ENCODE results near the gene DUOX1. TPM values are rescaled to one million over a fixed set of nuclear protein-coding genes. Genes with fewer than 3 reads are reported as not detected.

Gene DUOX1
- total and polyA plus RNA-seq, 2 of the 13 experiments (the other 11 are each of a cell fraction or from before 2014, with no cell fraction given) = 0.03 TPM; not detected in 1

DNA sequence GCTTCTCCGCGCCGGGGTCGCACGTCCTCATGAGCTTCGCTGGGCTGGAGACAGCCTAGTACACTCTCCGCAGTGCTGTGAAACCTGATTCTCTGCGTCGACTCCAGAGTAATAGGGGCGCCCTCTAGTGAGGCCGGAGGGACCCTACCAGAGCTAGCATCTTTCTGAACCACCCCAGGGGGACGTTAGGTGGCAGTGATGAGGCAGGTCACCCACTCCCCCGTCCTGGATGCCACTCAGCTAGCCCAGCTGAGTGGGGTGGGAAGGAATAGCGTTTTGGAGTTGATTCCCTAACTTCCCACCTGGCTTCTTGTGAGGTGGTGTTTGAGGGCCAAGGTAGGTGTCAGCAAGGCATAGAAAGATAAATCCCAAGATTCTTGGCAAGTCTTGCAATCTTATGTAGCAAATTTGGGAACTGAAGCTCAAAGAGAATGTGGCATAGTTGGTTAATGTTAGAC is 11.6 kb upstream of the DUOX1 start (continued):
- no peak for TF ChIP-seq ZNF570 (CRISPR knock-in tag; IDR thresholded peaks at IDR 0.05; ENCODE audit: borderline replicate concordance)
- TF ChIP-seq IRF2 (CRISPR knock-in tag; IDR thresholded peaks at IDR 0.05) = 0 out of 2 replicates have a peak, but pooled peaks have one; percentile 60
- TF ChIP-seq RARA (CRISPR knock-in tag; IDR thresholded peaks at IDR 0.05) = no peak
- peak; percentile 40; the same call in 1 of the 2 replicates for TF ChIP-seq NRL (CRISPR knock-in tag; IDR thresholded peaks at IDR 0.05; ENCODE audit: borderline replicate concordance)
- no peak for TF ChIP-seq ZBTB3 (CRISPR knock-in tag; IDR thresholded peaks at IDR 0.05; ENCODE audit: borderline replicate concordance, low read depth)
- 0 out of 2 replicates have a peak, but pooled peaks have one; percentile 65 for TF ChIP-seq ZNF205 (CRISPR knock-in tag; IDR thresholded peaks at IDR 0.05)
- TF ChIP-seq, protein P1, sequence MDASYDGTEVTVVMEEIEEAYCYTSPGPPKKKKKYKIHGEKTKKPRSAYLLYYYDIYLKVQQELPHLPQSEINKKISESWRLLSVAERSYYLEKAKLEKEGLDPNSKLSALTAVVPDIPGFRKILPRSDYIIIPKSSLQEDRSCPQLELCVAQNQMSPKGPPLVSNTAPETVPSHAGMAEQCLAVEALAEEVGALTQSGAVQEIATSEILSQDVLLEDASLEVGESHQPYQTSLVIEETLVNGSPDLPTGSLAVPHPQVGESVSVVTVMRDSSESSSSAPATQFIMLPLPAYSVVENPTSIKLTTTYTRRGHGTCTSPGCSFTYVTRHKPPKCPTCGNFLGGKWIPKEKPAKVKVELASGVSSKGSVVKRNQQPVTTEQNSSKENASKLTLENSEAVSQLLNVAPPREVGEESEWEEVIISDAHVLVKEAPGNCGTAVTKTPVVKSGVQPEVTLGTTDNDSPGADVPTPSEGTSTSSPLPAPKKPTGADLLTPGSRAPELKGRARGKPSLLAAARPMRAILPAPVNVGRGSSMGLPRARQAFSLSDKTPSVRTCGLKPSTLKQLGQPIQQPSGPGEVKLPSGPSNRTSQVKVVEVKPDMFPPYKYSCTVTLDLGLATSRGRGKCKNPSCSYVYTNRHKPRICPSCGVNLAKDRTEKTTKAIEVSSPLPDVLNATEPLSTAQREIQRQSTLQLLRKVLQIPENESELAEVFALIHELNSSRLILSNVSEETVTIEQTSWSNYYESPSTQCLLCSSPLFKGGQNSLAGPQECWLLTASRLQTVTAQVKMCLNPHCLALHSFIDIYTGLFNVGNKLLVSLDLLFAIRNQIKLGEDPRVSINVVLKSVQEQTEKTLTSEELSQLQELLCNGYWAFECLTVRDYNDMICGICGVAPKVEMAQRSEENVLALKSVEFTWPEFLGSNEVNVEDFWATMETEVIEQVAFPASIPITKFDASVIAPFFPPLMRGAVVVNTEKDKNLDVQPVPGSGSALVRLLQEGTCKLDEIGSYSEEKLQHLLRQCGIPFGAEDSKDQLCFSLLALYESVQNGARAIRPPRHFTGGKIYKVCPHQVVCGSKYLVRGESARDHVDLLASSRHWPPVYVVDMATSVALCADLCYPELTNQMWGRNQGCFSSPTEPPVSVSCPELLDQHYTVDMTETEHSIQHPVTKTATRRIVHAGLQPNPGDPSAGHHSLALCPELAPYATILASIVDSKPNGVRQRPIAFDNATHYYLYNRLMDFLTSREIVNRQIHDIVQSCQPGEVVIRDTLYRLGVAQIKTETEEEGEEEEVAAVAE (CRISPR knock-in tag; IDR thresholded peaks at IDR 0.05; ENCODE audit: borderline replicate concordance) = peak; percentile 66; the same call in 1 of the 2 replicates
- TF ChIP-seq CAMTA2 (CRISPR knock-in tag; IDR thresholded peaks at IDR 0.05; ENCODE audit: borderline replicate concordance) = no peak
- TF ChIP-seq, protein P2, sequence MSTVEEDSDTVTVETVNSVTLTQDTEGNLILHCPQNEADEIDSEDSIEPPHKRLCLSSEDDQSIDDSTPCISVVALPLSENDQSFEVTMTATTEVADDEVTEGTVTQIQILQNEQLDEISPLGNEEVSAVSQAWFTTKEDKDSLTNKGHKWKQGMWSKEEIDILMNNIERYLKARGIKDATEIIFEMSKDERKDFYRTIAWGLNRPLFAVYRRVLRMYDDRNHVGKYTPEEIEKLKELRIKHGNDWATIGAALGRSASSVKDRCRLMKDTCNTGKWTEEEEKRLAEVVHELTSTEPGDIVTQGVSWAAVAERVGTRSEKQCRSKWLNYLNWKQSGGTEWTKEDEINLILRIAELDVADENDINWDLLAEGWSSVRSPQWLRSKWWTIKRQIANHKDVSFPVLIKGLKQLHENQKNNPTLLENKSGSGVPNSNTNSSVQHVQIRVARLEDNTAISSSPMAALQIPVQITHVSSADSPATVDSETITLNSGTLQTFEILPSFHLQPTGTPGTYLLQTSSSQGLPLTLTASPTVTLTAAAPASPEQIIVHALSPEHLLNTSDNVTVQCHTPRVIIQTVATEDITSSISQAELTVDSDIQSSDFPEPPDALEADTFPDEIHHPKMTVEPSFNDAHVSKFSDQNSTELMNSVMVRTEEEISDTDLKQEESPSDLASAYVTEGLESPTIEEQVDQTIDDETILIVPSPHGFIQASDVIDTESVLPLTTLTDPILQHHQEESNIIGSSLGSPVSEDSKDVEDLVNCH (CRISPR knock-in tag; IDR thresholded peaks at IDR 0.05) = no peak
- TF ChIP-seq, protein P3, sequence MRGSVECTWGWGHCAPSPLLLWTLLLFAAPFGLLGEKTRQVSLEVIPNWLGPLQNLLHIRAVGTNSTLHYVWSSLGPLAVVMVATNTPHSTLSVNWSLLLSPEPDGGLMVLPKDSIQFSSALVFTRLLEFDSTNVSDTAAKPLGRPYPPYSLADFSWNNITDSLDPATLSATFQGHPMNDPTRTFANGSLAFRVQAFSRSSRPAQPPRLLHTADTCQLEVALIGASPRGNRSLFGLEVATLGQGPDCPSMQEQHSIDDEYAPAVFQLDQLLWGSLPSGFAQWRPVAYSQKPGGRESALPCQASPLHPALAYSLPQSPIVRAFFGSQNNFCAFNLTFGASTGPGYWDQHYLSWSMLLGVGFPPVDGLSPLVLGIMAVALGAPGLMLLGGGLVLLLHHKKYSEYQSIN (CRISPR knock-in tag; IDR thresholded peaks at IDR 0.05; ENCODE audit: borderline replicate concordance) = no peak
- TF ChIP-seq ZNF251 (CRISPR knock-in tag; IDR thresholded peaks at IDR 0.05) = no peak
- TF ChIP-seq, protein P4, sequence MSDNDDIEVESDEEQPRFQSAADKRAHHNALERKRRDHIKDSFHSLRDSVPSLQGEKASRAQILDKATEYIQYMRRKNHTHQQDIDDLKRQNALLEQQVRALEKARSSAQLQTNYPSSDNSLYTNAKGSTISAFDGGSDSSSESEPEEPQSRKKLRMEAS (IDR thresholded peaks at IDR 0.05) = peak; percentile 48; the same call in 1 of the 2 replicates
- no peak for TF ChIP-seq PRMT3 (CRISPR knock-in tag; IDR thresholded peaks at IDR 0.05; ENCODE audit: borderline replicate concordance, low read depth)
- TF ChIP-seq, protein P5, sequence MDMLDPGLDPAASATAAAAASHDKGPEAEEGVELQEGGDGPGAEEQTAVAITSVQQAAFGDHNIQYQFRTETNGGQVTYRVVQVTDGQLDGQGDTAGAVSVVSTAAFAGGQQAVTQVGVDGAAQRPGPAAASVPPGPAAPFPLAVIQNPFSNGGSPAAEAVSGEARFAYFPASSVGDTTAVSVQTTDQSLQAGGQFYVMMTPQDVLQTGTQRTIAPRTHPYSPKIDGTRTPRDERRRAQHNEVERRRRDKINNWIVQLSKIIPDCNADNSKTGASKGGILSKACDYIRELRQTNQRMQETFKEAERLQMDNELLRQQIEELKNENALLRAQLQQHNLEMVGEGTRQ (IDR thresholded peaks at IDR 0.05; ENCODE audit: low read depth, low read length) = no peak
- TF ChIP-seq, protein P5 (CRISPR knock-in tag; IDR thresholded peaks at IDR 0.05; ENCODE audit: borderline replicate concordance) = no peak
- TF ChIP-seq RBFOX2 (IDR thresholded peaks at IDR 0.05; ENCODE audit: low read depth, low read length) = no peak
- TF ChIP-seq, protein P6, sequence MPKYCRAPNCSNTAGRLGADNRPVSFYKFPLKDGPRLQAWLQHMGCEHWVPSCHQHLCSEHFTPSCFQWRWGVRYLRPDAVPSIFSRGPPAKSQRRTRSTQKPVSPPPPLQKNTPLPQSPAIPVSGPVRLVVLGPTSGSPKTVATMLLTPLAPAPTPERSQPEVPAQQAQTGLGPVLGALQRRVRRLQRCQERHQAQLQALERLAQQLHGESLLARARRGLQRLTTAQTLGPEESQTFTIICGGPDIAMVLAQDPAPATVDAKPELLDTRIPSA (CRISPR knock-in tag; IDR thresholded peaks at IDR 0.05; ENCODE audit: borderline replicate concordance) = no peak
- TF ChIP-seq AHR (CRISPR knock-in tag; IDR thresholded peaks at IDR 0.05) = no peak
- no peak for TF ChIP-seq ZNF256 (CRISPR knock-in tag; conservative IDR thresholded peaks at IDR 0.05)
